SK-N-SH (cell line): ENCODE results near the gene KMT2E. TPM values are rescaled to one million over a fixed set of nuclear protein-coding genes. Genes with fewer than 3 reads are reported as not detected.

Experiments used
- CTCF ChIA-PET: fragments of 300-600, 350-600 bp; formaldehyde crosslinking; extraction: SDS; loops from one replicate; lab custom pipeline; 2021; lab: Yijun Ruan, JAX
- POLR2A ChIA-PET: fragments of 350-600 bp; sonication (Branson Sonifier 250); formaldehyde crosslinking; extraction: SDS; loops from one replicate; lab custom pipeline; 2020; ENCODE audit warnings: antibody characterized with exemption, inconsistent platforms; lab: Yijun Ruan, JAX
- DNase-seq: peaks from one replicate; pipeline ENCODE4 v3.0.0; 2012
- H2AFZ ChIP-seq: fragments of 200-600 bp; sonication (generic); 2 replicates; pipeline ENCODE4 v1.8.1; 2016; ENCODE audit warnings: antibody characterized with exemption, mild to moderate bottlenecking, low read depth
- H3F3A ChIP-seq: fragments of 200-600 bp; sonication (generic); replicated peaks from 2 replicates; pipeline ENCODE3; 2016; ENCODE audit warnings: antibody characterized with exemption, mild to moderate bottlenecking; ENCODE audit not compliant: insufficient read depth
- H3K27ac ChIP-seq, 2 experiments: fragments of 200-500 bp in 1 of 2; fragments of 200-600 bp in 1 of 2; sonication (Bioruptor generic) in 1 of 2; sonication (generic), shearing (Covaris generic) in 1 of 2; 2 replicates each; pipeline versions ENCODE4 v1.5.1 to v1.6.1; 2014 to 2016; ENCODE audit warnings: low read depth in 2 of 2, inconsistent platforms in 1 of 2, low read length in 1 of 2, mild to moderate bottlenecking in 1 of 2, mixed read lengths in 1 of 2
- H3K27me3 ChIP-seq: fragments of 200-600 bp; sonication (generic), shearing (Covaris generic); 2 replicates; pipeline ENCODE4 v1.6.1; 2016; ENCODE audit warnings: mixed run types; ENCODE audit not compliant: insufficient read depth
- H3K36me3 ChIP-seq, 2 experiments: fragments of 200-500 bp in 1 of 2; fragments of 200-600 bp in 1 of 2; sonication (Bioruptor generic) in 1 of 2; sonication (generic) in 1 of 2; replicated peaks in 1 of 2; 2 replicates each; pipeline versions ENCODE3 to v1.5.1; 2014 to 2016; ENCODE audit warnings: low read length in 1 of 2, mild to moderate bottlenecking in 1 of 2; ENCODE audit not compliant: insufficient read depth in 2 of 2, control insufficient read depth in 1 of 2
- H3K4me1 ChIP-seq, 2 experiments: fragments of 200-500 bp in 1 of 2; fragments of 200-600 bp in 1 of 2; sonication (Bioruptor generic) in 1 of 2; sonication (generic), shearing (Covaris generic) in 1 of 2; 2 replicates each; pipeline versions ENCODE4 v1.5.1 to v1.6.1; 2014 to 2016; ENCODE audit warnings: low read depth in 1 of 2, low read length in 1 of 2, mixed run types in 1 of 2; ENCODE audit not compliant: insufficient read depth in 2 of 2, control insufficient read depth in 1 of 2
- H3K4me2 ChIP-seq: fragments of 200-600 bp; sonication (generic), shearing (Covaris generic); 2 replicates; pipeline ENCODE4 v1.6.1; 2017; ENCODE audit warnings: mixed run types
- H3K4me3 ChIP-seq, 2 experiments: fragments of 200-500 bp in 1 of 2; fragments of 200-600 bp in 1 of 2; sonication (Bioruptor generic) in 1 of 2; sonication (generic), shearing (Covaris generic) in 1 of 2; 2 replicates each; pipeline versions ENCODE4 v1.5.1 to v1.8.1; 2014 to 2016; ENCODE audit warnings: low read depth in 2 of 2, inconsistent platforms in 1 of 2, low read length in 1 of 2, mild to moderate bottlenecking in 1 of 2, mixed read lengths in 1 of 2, moderate library complexity in 1 of 2
- H3K79me2 ChIP-seq: fragments of 200-600 bp; sonication (generic); 2 replicates; pipeline ENCODE4 v1.8.1; 2017; ENCODE audit warnings: mild to moderate bottlenecking; ENCODE audit not compliant: insufficient read depth
- H3K9ac ChIP-seq: fragments of 200-600 bp; sonication (generic); 2 replicates; pipeline ENCODE4 v1.6.1; 2017; ENCODE audit warnings: mixed run types
- H3K9me2 ChIP-seq: fragments of 200-600 bp; sonication (generic); 2 replicates; pipeline ENCODE4 v1.6.1; 2017; ENCODE audit warnings: mixed run types
- H3K9me3 ChIP-seq: fragments of 200-600 bp; sonication (generic); 2 replicates; pipeline ENCODE4 v1.6.1; 2017; ENCODE audit warnings: mixed run types, mild to moderate bottlenecking, moderate library complexity
- H4K20me1 ChIP-seq: fragments of 200-600 bp; sonication (generic); 2 replicates; pipeline ENCODE4 v1.6.1; 2017; ENCODE audit warnings: mild to moderate bottlenecking, mixed run types; ENCODE audit not compliant: insufficient read depth
- EZH2phosphoT487 ChIP-seq: fragments of 200-600 bp; sonication (generic); IDR thresholded peaks from 2 replicates; pipeline ENCODE4 v1.6.1; 2017; ENCODE audit warnings: low read depth, mixed run types, mild to moderate bottlenecking, antibody characterized with exemption, moderate library complexity, borderline replicate concordance
- FOXJ3 ChIP-seq: sonication (generic); formaldehyde crosslinking; IDR thresholded peaks from 2 replicates; pipeline ENCODE4 v1.5.1; 2020; ENCODE audit warnings: mild to moderate bottlenecking, missing genetic modification reagents
- FOXM1 ChIP-seq: IDR thresholded peaks from 2 replicates; pipeline ENCODE4 v1.4.0; 2012; ENCODE audit warnings: low read depth, mild to moderate bottlenecking
- GATA2 ChIP-seq: sonication (generic); formaldehyde crosslinking; IDR thresholded peaks from 2 replicates; pipeline ENCODE4 v1.5.0; 2020; ENCODE audit warnings: mild to moderate bottlenecking, missing genetic modification reagents
- JUND ChIP-seq: IDR thresholded peaks from 2 replicates; pipeline ENCODE4 v1.4.0; 2012
- MEF2A ChIP-seq: IDR thresholded peaks from 2 replicates; pipeline ENCODE4 v1.4.0; 2012; ENCODE audit warnings: low read depth, borderline replicate concordance
- POLR2AphosphoS5 ChIP-seq: IDR thresholded peaks from 2 replicates; pipeline ENCODE4 v1.6.1; 2012; ENCODE audit warnings: low read depth, low read length
- RCOR1 ChIP-seq: fragments of 150-350 bp; IDR thresholded peaks from 2 replicates; pipeline ENCODE4 v1.6.1; 2017; ENCODE audit warnings: antibody characterized with exemption, low read length
- RFX5 ChIP-seq: IDR thresholded peaks from 2 replicates; pipeline ENCODE4 v1.6.1; 2012; ENCODE audit warnings: mild to moderate bottlenecking, improper control_type of control experiment, low read length
- RXRA ChIP-seq: IDR thresholded peaks from 2 replicates; pipeline ENCODE4 v1.4.0; 2012; ENCODE audit warnings: low read depth, mild to moderate bottlenecking, borderline replicate concordance
- SIN3A ChIP-seq: IDR thresholded peaks from 2 replicates; pipeline ENCODE4 v1.6.1; 2012; ENCODE audit warnings: low read depth, mild to moderate bottlenecking, low read length, moderate library complexity, borderline replicate concordance
- TAF1 ChIP-seq: IDR thresholded peaks from 2 replicates; pipeline ENCODE4 v1.6.1; 2012; ENCODE audit warnings: low read depth, mild to moderate bottlenecking, low read length, moderate library complexity, borderline replicate concordance
- TEAD4 ChIP-seq: IDR thresholded peaks from 2 replicates; pipeline ENCODE4 v1.4.0; 2012; ENCODE audit warnings: mild to moderate bottlenecking, borderline replicate concordance; ENCODE audit not compliant: insufficient read depth
- YY1 ChIP-seq: IDR thresholded peaks from 2 replicates; pipeline ENCODE4 v1.4.0; 2012; ENCODE audit warnings: low read depth, mild to moderate bottlenecking
- WGBS: methylation state at CpG from one replicate; pipeline ENCODE4 v1.1.6; 2017; ENCODE audit warnings: low lambda C conversion rate; 5-methylcytosine and 5-hydroxymethylcytosine counted together
- polyA plus RNA-seq, 3 experiments: library from polyadenylated mRNA; depleted of rRNA; stranded (reverse); fragments of >200 nt; gene quantifications; 2 replicates each; pipeline ENCODE4 v1.2.3, GENCODE V29; 2012
- TF ChIP-seq, protein P1 (sequence below): IDR thresholded peaks from 2 replicates; pipeline ENCODE4 v1.4.0; 2012; ENCODE audit warnings: low read depth, borderline replicate concordance
- TF ChIP-seq, protein P2 (sequence below): fragments of 150-350 bp; IDR thresholded peaks from 2 replicates; pipeline ENCODE4 v1.6.1; 2016; ENCODE audit warnings: mild to moderate bottlenecking, low read depth, low read length
- TF ChIP-seq, protein P3 (sequence below): IDR thresholded peaks from 2 replicates; pipeline ENCODE4 v1.6.1; 2012; ENCODE audit warnings: mild to moderate bottlenecking, low read depth, low read length, moderate library complexity
- TF ChIP-seq, protein P4 (sequence below): IDR thresholded peaks from 2 replicates; pipeline ENCODE4 v1.4.0; 2012; ENCODE audit warnings: low read depth

KMT2E gene
- polyA plus RNA-seq, 1 of the 3 experiments (the other 2 are of a cell fraction), result 6.4 TPM

DNA sequence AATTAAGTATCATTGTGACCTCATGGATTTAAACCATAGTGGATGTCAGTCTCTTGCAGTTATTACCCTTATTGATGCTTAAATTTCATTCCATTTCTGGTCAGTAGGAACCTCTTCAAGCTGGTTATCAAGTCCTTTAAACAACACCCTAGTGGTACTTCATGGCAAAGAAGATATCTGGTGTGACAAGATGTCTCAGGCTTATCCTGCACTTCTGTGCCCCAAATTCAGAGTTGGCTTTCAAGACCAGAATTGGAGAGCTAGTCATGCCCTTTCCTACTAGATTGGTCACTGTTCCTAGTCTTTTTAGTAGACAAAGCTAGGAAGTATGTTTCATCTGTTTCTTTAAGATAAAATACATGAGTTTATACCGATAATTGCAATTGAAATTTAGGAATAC is 54.9 kb downstream of the KMT2E start:
- H3K27ac ChIP-seq, result no peak overlapping the region
- WGBS, result 100% methylated on average over 1 of the region's 1 CpG
- no peak for TF ChIP-seq POLR2AphosphoS5
- TF ChIP-seq RFX5, result no peak
- TF ChIP-seq YY1, result no peak
- TF ChIP-seq EZH2phosphoT487, result no peak
- TF ChIP-seq FOXM1, result no peak
- TF ChIP-seq, protein P1, sequence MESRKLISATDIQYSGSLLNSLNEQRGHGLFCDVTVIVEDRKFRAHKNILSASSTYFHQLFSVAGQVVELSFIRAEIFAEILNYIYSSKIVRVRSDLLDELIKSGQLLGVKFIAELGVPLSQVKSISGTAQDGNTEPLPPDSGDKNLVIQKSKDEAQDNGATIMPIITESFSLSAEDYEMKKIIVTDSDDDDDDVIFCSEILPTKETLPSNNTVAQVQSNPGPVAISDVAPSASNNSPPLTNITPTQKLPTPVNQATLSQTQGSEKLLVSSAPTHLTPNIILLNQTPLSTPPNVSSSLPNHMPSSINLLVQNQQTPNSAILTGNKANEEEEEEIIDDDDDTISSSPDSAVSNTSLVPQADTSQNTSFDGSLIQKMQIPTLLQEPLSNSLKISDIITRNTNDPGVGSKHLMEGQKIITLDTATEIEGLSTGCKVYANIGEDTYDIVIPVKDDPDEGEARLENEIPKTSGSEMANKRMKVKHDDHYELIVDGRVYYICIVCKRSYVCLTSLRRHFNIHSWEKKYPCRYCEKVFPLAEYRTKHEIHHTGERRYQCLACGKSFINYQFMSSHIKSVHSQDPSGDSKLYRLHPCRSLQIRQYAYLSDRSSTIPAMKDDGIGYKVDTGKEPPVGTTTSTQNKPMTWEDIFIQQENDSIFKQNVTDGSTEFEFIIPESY, result no peak
- TF ChIP-seq, all 33 proteins: peak for 0
- H4K20me1 ChIP-seq, result peaks cover 5% of the 10 kb centered on the region; the same call in 1 of the 2 replicates
- no peaks in the 10 kb centered on the region for H3K9me3 ChIP-seq
- H3K79me2 ChIP-seq, result peaks cover 89% of the 10 kb centered on the region
- no peak overlapping the region for H3K4me3 ChIP-seq
- H2AFZ ChIP-seq, result no peak overlapping the region
- ChIA-PET POLR2A (interaction anchor here (0.5 kb wide), 1 partner anchor 123 kb away, joined by 4 read pairs; no protein-coding TSS in a partner anchor), CTCF (interaction anchor here (0.9 to 1.2 kb wide), 2 partner anchors 13 to 55 kb away, joined by 3 to 4 read pairs; partner anchors contain the start of gene KMT2E)
- no peaks in the 10 kb centered on the region; a peak in 1 of 4 replicates for H3K4me1 ChIP-seq
- no peak overlapping the region for H3K9ac ChIP-seq
- H3K36me3 ChIP-seq, result peaks cover 64 to 88% of the 10 kb centered on the region in 2 experiments
- H3K27me3 ChIP-seq, result no peaks in the 10 kb centered on the region
- H3F3A ChIP-seq, result peaks cover 30% of the 10 kb centered on the region
- H3K9me2 ChIP-seq, result no peaks in the 10 kb centered on the region
- no peak for DNase-seq
- no peak overlapping the region for H3K4me2 ChIP-seq

DNA sequence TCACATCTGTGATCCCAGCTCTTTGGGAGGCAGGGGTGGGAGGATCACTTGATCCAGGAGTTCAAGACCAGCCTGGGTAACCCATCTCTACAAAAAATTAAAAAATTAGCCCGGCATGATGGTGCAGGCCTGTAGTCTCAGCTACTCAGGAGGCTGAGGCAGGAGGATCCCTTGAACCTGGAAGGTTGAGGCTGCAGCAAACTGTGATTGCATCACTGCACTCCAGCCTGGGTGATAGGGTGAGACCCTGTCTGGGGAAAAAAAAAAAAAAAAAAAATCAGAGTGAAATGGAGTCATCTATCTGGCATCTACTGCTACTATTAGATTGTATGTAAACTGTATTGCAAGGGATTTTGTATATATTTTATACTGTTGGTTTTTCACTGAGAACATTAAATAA is 59.1 kb downstream of the KMT2E start:
- Histone ChIP-seq H3K4me2 (no peak overlapping the region), H3K27ac (no peak overlapping the region), H4K20me1 (0 out of 2 replicates have a peak, but pooled peaks cover 4% of the 10 kb centered on the region), H3K27me3 (no peaks in the 10 kb centered on the region), H3K9me3 (no peaks in the 10 kb centered on the region), H3K4me3 (no peak overlapping the region), H3K79me2 (peaks cover 68% of the 10 kb centered on the region), H3K4me1 (no peaks in the 10 kb centered on the region), H3F3A (peaks cover 41% of the 10 kb centered on the region), H3K36me3 (peaks cover 67 to 93% of the 10 kb centered on the region in 2 experiments), H3K9me2 (no peaks in the 10 kb centered on the region), H2AFZ (no peak overlapping the region), H3K9ac (no peak overlapping the region)
- no peak for DNase-seq
- POLR2A ChIA-PET, result no interaction called here
- 94% methylated on average over 1 of the region's 1 CpG for WGBS
- CTCF ChIA-PET, result interaction anchor here (1.3 kb wide), 1 partner anchor 16 kb away, joined by 3 read pairs; no protein-coding TSS in a partner anchor
- TF ChIP-seq RCOR1 (no peak), FOXJ3 (CRISPR knock-in tag) (no peak), FOXM1 (no peak), MEF2A (no peak), TEAD4 (no peak), TAF1 (no peak), RXRA (no peak), SIN3A (no peak), JUND (no peak), GATA2 (CRISPR knock-in tag) (no peak), POLR2AphosphoS5 (no peak)
- TF ChIP-seq, protein P1, result no peak
- TF ChIP-seq, protein P2, sequence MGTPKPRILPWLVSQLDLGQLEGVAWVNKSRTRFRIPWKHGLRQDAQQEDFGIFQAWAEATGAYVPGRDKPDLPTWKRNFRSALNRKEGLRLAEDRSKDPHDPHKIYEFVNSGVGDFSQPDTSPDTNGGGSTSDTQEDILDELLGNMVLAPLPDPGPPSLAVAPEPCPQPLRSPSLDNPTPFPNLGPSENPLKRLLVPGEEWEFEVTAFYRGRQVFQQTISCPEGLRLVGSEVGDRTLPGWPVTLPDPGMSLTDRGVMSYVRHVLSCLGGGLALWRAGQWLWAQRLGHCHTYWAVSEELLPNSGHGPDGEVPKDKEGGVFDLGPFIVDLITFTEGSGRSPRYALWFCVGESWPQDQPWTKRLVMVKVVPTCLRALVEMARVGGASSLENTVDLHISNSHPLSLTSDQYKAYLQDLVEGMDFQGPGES, result no peak
- TF ChIP-seq, protein P3, sequence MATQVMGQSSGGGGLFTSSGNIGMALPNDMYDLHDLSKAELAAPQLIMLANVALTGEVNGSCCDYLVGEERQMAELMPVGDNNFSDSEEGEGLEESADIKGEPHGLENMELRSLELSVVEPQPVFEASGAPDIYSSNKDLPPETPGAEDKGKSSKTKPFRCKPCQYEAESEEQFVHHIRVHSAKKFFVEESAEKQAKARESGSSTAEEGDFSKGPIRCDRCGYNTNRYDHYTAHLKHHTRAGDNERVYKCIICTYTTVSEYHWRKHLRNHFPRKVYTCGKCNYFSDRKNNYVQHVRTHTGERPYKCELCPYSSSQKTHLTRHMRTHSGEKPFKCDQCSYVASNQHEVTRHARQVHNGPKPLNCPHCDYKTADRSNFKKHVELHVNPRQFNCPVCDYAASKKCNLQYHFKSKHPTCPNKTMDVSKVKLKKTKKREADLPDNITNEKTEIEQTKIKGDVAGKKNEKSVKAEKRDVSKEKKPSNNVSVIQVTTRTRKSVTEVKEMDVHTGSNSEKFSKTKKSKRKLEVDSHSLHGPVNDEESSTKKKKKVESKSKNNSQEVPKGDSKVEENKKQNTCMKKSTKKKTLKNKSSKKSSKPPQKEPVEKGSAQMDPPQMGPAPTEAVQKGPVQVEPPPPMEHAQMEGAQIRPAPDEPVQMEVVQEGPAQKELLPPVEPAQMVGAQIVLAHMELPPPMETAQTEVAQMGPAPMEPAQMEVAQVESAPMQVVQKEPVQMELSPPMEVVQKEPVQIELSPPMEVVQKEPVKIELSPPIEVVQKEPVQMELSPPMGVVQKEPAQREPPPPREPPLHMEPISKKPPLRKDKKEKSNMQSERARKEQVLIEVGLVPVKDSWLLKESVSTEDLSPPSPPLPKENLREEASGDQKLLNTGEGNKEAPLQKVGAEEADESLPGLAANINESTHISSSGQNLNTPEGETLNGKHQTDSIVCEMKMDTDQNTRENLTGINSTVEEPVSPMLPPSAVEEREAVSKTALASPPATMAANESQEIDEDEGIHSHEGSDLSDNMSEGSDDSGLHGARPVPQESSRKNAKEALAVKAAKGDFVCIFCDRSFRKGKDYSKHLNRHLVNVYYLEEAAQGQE, result no peak
- TF ChIP-seq, protein P4, sequence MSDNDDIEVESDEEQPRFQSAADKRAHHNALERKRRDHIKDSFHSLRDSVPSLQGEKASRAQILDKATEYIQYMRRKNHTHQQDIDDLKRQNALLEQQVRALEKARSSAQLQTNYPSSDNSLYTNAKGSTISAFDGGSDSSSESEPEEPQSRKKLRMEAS, result no peak
